ENCODE results near the gene ALDH1A2.
"Not testable (repeated sequence)": the region's sequence is repeated elsewhere in the genome, so short reads cannot be mapped to it uniquely, and the experiment has no call there.

Gene ALDH1A2

DNA sequence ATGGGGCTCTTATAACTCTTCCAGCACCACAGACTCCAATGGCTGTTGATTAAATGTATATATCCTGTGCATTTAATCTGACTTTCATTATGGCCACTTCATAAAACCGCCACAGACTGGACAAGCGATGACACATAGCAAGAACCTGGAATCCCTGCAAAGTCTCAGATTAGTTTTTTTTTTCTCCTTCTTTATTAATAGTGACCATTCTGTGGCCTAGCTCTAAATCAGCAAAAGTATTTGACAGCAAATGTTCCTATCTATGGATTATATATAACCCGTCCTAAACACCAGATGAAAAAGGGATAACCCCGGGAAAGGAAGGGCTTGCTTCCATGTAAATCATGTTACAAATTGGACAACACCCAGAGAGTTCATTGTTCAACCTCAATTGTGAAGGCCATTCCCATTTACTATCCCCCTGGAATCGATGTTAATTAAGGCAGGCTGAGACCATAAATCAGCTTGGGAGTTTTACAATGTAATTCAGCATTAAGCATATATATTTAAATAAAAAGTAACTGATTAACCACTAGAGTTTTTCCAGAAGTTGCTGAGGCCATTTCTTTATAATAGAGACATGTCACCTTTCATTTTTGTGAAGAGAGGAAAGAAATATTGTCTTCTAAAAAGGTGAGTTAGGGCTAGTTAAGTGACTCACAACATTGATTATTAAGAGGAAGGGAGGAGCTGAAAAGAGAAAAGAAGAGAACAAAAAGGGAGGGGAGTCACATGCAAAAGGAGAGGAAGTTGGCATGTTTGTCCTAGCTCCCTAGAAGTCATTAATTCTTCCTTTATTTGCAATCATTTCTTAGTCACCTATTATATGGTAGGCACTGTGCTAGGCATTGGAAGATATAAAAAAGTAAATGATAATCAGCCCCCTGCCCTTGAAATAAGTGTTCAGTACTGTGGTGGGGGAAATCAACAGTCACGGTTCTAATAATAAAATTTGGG lies 26.2 kb downstream of the ALDH1A2 start:
- DNase-seq, result no peak

DNA sequence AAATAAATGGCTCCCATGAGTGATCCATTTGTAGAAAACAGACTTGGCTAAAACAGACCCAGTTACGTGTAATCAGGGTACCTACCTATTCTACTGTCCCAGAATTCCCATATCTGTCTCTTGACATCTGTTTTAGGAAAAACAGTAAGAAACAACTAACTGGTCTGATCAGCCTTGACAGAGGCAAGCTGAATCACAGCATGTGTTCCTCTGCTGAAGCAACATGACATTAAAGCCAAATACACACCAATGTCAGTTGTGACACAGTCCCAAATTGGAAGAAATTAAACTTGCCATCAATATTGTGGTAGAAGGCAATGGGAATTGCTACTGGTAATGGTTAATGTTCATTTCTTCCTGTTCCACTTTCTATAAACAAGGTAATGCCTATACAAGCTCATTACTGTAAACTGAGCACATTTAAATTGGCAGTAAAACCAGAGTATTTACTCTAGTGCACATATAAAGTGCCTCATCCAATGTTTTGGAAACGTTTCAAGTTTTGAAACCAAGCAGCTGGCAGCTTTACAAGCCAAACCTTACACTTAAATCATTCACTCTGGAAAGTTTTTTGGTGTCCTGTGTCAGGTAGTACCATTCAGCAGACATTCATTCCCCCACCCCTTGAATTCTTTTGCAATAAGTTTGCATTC lies 27.0 kb downstream of the ALDH1A2 start:
- DNase-seq, result peak; percentile 63

DNA sequence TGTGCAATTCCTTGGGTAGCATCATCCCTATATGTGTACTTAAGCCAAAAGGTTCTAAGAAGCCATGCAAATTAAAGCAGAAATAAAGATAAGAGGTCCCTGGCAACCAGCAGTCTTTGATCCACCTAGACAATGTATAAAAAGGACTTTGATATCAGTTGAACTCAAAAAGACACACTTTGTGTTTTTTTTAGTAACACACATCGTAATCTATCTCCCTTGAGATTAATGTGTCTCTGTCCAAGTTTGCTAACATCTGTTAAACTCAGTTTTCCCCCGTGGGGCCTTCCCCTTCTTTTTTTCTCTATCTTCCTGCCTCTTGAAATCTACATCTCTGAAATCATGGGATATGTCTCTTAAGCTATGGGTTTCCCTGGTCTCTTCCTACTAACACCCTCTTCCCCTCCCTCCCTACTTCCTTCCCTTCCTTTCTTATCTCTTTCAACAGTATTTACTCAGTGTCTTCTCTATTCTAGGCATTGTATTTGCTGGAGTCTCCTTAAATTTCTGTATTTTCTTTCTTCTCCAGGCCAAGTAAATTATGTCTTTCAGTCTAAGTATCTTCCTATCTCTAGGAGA lies 27.7 kb downstream of the ALDH1A2 start:
- no peak for DNase-seq

DNA sequence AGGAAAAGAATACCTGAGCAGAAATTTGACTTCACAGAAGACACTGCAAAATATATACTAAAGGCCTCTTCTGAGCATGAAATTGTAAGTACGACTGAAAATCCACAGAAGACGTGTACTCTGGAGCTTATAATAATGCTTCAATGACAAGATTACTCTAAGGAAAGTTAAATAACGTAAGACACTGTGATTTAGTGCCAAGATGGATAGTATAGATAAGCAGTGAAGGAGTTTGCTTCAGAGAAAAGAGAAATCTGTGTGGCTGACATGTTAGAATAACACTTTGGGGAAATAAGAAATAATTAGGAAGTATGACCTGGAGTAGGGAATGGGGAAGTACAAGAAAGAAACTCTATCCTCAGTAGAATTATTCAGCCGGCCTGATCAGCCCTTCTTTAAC lies 28.9 kb downstream of the ALDH1A2 start:
- DNase-seq, result no peak

DNA sequence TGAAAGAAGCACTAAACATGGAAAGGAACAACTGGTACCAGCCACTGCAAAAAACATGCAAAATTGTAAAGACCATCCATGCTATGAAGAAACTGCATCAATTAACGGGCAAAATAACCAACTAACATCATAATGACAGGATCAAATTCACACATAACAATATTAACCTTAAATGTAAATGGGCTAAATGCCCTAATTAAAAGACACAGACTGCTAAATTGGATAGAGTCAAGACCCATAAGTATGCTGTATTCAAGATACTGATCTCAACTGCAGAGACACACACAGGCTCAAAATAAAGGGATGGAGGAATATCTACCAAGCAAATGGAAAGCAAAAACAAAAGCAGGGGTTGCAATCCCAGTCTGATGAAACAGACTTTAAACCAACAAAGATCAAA lies 37.1 kb downstream of the ALDH1A2 start:
- DNase-seq, result not testable (repeated sequence)

DNA sequence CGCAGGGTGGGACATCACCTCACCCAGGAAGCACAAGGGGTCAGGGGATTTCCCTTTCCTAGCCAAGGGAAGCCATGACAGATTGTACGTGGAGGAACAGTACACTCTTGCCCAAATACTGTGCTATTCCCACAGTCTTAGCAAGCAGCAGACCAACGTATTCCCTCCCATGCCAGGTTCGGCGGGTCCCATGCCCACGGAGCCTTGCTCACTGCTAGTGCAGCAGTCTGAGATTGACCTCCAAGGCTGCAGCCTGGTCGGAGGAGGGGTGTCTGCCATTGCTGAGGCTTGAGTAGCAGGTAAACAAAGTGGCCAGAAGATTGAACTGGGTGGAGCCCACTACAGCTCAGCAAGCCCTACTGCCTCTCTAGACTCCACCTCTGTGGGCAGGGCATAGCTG lies 39.0 kb downstream of the ALDH1A2 start:
- DNase-seq, result no peak

DNA sequence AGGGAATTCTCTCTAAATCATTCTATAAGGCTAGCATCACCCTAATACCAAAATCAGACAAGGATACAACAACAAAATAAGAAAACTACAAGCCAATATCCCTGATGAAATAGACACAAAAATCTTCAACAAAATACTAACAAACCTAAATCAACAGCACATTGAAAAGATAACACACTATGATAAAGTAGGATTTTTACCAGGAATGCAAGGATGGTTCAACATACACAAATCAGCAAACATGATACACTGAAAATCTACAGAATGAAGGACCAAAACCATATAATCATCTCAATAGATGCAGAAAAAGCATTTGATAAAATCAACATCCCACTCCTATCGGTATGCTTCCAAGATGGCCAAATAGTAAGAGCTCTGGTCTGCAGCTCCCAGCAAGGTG lies 39.5 kb downstream of the ALDH1A2 start:
- DNase-seq, result no peak

DNA sequence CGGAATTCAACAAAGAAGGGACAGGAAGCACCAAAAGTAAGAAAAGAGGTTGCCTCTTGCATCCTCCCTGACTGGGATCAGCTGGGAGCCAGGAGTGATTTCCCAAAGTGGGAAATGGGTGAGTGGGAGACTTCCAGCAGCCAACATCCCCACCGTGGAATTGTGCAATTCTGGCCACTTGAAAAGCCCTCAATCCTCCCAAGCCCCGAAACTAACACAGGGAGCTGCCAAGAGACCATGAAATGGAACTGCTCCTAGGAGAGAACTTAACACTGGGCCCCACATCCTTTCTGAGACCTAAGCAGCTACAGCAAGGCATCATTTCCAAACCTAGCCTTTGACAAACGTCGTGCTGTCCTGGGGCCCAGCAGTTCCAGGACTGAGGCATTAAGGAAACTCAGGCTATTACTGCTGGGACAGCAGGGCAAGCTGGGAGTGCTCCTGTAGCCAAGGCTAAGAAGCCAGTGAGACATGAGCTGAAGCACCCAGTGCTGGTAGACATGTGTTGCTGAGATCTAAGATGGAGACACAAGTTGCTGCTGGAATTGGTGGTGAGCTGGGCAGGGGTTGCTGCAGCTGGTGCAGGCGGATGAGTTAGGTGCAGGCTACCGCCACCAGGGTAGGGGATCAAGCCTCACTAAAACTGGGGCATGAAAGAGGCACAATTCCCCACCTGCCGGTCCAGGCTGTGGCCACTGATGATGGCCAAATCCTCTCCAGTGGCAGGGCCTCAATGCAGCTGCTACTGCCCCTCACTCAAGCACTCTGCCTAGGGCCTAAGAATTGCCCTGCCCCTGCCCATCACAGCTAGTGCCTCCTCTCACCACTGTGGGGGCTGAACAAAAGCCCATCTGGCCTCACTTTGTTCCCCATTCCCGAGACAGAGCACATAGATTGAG lies 43.9 kb downstream of the ALDH1A2 start:
- DNase-seq, result no peak

DNA sequence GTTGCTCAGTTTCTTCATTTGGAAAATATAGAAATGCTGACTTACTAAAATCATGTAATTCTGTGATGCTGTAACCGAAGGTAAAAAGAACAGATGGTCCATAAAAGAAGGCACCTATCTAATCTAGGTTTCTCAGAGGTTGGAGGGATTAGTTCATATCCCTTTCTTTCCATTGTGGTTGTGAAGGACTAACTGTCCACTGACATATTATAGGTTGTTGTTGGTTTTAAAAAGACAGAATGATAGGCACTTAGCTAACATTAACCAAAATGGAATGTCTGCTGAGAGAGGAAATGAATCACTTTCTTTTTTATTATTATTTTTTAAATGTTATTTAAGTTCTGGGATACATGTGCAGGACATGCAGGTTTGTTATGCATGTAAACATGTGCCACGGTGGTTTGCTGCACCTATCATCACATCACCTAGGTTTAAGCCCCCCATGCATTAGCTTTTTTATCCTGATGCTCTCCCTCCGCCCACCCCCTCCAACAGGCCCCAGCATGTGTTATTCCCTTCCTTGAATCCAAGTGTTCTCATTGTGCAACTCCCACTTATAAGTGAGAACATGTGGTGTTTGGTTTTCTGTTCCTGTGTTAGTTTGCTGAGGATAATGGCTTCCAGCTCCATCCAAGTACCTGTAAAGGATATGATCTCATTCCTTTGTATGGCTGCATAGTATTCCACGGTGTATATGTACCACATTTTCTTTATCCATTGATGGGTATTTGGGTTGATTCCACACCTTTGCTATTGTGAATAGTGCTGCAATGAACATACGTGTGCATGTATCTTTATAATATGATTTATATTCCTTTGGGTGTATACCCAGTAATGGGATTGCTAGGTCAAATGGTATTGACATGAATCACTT lies 45.8 kb downstream of the ALDH1A2 start:
- DNase-seq, result no peak

DNA sequence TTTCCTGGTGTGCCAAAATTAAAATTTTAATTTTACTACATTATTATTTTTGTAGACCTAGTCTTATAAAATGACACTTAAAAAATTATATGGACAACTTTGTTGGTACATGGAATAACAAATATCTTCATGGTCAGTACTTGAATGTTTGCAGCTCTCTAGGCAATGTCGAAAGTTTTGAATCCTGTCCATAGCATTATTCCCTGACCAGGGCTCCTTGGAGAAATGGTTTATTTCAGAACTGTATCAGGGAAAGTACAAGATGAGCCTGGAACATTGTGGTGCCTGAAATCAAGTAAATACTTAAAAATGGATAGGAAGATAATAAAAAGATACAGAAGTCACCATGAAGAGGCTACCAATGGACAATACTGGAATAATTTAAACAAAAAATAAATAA lies 47.6 kb downstream of the ALDH1A2 start:
- no peak for DNase-seq

DNA sequence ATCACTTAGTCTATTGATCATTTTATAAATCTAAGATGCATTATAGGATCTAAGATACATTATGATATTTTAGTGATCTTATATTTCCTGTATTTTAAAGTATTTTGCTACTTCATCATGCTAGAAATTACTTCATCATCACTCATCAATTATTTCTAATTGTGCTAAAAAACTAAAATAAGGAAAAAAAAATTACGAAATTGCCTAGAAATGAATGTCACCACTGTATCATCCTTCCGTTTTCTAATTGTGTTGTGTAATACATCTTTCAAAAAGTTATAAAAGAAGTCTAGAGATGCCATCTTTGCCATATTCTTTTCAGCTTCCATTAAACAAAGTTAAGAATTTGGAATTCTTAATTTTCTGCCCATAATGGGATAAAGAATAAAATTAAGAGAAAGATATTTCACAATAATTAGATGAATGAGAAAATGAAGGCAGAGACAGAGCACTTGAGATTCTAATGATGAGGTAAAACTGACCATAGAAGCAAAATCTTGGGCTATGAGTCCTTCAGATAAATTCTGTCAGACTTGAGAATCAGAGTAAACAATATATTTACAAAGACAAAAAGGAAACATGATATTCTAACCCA lies 48.8 kb downstream of the ALDH1A2 start:
- no peak for DNase-seq

DNA sequence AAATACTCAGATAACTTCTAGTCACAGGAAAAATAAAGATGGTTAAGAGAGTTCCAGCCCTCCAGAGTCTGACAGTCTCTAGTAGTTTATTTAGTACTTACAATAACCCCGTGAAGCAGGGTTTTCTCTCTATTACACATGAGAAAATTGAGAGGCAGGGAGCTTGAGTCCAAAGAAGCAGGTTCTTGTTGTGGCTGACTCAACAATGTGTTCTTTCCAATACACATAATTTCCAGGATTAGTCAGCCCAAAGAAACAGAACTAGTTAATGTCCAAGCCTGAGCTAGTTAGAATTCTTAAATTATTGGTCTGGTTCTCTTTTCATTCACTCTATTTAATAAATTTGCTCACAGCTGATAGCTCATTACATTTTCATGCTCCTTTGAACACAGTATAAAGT lies 49.9 kb downstream of the ALDH1A2 start:
- DNase-seq, result no peak

DNA sequence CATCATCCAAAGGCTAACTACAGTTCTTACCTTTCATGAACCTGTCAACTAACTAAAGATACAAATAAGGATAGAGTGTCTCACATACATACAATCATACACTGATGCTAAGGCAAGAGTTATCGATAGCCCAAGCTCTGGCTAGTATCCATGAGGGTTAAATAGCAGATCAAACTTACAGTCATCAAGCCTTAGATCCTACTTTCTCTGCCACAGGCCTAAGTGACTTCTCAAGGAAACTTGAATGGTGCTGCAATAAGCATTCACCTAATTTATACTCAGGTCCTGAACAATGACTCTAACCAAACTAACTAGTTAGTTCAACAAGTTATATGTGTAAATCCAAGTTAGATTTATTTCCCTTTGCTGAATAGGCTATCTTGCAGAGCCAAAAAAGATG lies 51.0 kb downstream of the ALDH1A2 start:
- DNase-seq, result no peak

DNA sequence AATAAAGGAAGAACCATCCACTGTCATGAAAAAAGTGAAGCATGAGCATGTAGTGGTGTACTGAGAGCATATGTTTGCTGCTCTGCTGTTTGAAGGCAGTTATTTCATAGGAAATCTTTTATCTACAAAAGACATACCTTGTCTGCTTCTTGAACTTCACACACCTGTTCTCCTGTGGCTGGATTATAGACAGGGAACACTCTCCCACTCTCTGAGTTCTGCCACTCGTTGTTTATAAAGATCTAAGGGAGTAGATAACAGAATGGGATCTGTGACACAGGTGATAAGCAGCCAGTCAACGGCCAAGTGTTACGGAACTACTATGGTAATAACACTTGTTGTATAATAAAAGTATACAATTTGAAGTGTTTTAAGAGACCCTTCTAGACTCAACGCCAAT lies 51.5 kb downstream of the ALDH1A2 start:
- no peak for DNase-seq

DNA sequence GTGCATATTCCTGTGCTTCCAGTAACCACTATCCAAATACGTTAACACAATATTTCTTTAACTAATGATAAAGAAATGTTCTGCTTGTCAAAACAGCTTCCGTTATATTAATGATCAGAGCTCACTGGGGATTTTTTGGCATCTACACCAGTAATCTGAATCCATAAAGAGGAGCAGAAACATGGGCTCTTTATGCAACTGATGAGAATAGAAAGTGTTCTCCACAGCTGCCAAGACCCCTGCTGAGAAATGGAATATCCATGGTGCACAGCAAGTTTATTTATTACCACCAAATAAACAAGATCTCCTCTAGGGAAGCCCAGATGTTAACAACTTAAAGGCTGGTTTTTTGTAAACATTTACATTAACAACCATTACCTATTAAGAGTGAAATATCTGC lies 54.5 kb downstream of the ALDH1A2 start:
- DNase-seq, result no peak

DNA sequence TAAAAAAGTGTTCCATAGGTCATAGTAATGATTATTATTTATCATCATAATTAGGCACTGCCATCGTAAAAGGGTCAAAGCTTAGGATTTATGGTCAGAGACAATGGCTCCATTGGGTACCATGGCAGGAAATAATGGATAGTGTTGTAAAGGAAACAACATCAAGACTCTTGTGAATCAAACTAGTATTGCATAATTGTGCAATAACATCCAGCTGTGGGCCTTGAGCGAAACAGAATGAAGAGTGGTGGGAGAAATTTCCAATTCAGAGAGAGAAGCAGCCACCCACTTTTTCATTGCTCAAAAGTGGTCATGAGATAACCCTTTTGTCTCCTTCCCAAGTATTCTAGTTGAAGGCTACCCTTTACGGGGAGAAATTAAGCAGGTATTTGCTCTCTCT lies 61.7 kb downstream of the ALDH1A2 start:
- DNase-seq, result no peak

DNA sequence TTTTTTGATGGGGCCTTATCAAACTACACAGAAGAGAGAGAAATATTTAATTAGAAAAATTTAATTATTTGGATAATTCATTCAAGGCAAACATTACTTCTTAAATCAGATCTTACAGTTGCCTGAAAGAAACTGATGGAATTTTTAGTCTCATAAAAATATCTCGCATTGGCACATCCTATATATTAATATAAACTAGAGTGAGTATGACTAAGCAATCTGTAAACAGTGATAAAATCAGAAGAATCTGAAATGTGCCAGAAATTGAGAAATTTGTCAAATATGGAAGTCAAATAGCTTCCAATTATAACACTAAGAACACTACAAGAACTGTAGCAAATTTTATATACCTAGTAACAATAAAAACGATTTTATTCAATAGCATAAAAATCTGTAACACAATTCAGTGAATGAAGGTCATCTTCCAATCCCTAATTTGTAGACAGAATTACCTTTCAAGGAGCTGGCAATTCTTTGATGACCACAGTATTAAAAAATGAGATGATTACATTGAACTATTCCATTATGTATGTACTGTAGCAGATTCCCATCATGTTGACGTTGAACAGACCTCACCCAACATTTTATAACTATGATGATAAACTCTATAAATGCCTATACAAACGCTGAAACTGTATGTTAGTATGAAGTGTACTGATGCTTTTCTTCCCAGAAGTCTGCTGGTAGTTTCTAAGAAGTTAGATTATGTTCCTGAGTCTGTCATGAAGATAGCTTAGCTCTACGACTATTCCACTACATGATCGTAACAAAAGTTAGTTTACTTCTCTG lies 63.0 kb downstream of the ALDH1A2 start:
- DNase-seq, result no peak

DNA sequence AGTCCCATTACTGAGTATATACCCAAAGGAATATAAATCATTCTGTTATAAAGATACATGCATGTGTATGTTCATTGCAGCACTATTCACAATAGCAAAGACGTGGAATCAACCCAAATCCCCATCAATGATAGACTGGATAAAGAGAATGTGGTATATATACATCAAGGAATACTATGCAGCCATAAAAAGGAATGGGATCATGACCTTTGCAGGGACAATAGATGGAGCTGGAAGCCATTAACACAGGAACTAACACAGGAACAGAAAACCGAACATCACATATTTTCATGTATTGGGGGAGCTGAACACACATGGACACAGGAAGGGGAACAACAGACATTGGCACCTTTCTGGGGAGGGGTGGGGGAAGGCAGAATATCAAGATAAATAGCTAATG lies 65.8 kb downstream of the ALDH1A2 start:
- not testable (repeated sequence) for DNase-seq

DNA sequence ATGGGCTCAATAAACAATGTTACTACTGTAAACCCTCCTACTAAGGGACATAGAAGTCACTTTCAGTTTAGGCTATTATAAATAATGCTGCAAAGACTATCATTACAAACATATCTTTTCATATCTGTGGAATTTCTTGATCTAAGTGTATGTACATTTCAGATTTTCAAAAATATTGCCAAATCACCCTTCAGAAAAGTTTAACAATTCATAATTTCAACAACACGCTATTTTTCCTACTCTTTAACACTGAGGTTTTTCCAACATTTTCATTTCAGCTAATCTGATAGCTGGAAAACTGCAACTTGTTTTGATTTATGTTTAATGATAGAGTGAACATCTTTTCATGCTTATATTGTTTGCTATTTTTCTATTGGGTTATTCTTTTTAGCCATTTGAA lies 69.0 kb downstream of the ALDH1A2 start:
- no peak for DNase-seq

DNA sequence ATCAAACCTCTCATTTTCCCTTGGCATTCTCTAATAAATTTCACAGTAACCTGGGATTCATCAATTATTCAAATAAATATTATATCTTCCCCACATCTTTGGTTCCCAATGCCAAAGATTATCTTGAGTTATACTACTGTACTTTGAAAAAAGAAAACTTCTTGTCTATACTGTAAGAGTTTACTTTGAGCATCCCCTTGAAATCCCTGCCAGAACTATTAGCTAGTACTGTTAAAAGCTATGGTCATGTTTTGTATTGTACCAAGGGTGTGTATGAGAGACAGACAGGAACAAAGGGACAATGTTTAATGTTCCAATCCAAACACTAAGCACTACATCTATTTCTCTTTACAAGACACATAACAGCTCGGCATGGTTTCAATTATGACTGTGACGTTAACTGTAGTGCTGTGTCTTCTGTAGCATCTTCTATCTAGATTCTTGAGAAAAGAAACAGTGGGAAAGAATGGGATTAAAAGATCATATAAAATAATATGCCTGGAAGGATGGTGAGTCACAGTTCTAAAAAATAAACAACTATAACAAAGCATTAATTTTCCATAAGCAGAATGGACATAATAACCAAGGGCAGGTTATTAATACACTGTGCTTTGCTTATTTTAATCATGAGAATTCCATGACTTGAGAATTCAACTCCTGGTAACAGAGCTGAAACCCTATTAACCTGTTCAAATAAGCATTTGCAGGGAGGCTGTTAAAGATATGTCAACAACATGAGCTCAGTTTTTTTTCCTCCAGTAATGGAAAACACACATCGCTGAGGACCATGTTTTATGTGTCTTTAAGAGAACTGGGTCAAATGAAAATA lies 71.1 kb downstream of the ALDH1A2 start:
- DNase-seq, result no peak

Data from DMS79 (cell line).